NCI-H1694 (cell line): ENCODE data around the gene TUBB3.

ENCODE experiments used
- DNase-seq: peaks from one replicate; lab custom pipeline; 2025; lab: John Stamatoyannopoulos, UW

Gene TUBB3

GRCh38 chr16:89938175-89938885, 15.2 kb downstream of the TUBB3 start:
- DNase-seq, result no peak

GRCh38 chr16:89944773-89945172, 21.6 kb downstream of the TUBB3 start:
- DNase-seq, result no peak

- no peak for DNase-seq
These were observed 22.5 kb downstream of the TUBB3 start for GRCh38 chr16:89945654-89946053.

GRCh38 chr16:89946515-89946914, 23.4 kb downstream of the TUBB3 start:
- DNase-seq, result no peak

- no peak for DNase-seq
These were observed 26.1 kb downstream of the TUBB3 start for GRCh38 chr16:89949121-89949742.

GRCh38 chr16:89949756-89950155, 26.6 kb downstream of the TUBB3 start:
- DNase-seq, result no peak

- no peak for DNase-seq
These were observed 28.4 kb downstream of the TUBB3 start for GRCh38 chr16:89951509-89951908.

GRCh38 chr16:89952049-89952448, 28.9 kb downstream of the TUBB3 start:
- no peak for DNase-seq

- DNase-seq, result no peak
These were observed 29.4 kb downstream of the TUBB3 start for GRCh38 chr16:89952551-89952950.

GRCh38 chr16:89953671-89954406, 30.7 kb downstream of the TUBB3 start:
- DNase-seq, result no peak

GRCh38 chr16:89954462-89954861, 31.3 kb downstream of the TUBB3 start:
- DNase-seq, result no peak

- no peak for DNase-seq
These were observed 32.0 kb downstream of the TUBB3 start for GRCh38 chr16:89955001-89955685.

GRCh38 chr16:89956505-89957215, 33.5 kb downstream of the TUBB3 start:
- no peak for DNase-seq

- DNase-seq, result no peak
These were observed 34.2 kb downstream of the TUBB3 start for GRCh38 chr16:89957216-89957785.

- DNase-seq, result no peak
These were observed 34.9 kb downstream of the TUBB3 start for GRCh38 chr16:89958068-89958467.

GRCh38 chr16:89958596-89958995, 35.5 kb downstream of the TUBB3 start:
- no peak for DNase-seq

GRCh38 chr16:89960966-89961365, 37.8 kb downstream of the TUBB3 start:
- no peak for DNase-seq

GRCh38 chr16:89961920-89962319, 38.8 kb downstream of the TUBB3 start:
- DNase-seq, result no peak

GRCh38 chr16:89962754-89963498, 39.8 kb downstream of the TUBB3 start:
- no peak for DNase-seq

- no peak for DNase-seq
These were observed 41.1 kb downstream of the TUBB3 start for GRCh38 chr16:89964201-89964600.
